GM18498 (cell line): ENCODE data around the gene RGS12.

Source experiments
- ATAC-seq: cut with Tn5 transposase; IDR thresholded peaks from one replicate; pipeline ENCODE4 v1.9.1; 2021; ENCODE audit warnings: mild to moderate bottlenecking, moderate library complexity; ENCODE audit not compliant: unreplicated experiment

RGS12 gene

DNA sequence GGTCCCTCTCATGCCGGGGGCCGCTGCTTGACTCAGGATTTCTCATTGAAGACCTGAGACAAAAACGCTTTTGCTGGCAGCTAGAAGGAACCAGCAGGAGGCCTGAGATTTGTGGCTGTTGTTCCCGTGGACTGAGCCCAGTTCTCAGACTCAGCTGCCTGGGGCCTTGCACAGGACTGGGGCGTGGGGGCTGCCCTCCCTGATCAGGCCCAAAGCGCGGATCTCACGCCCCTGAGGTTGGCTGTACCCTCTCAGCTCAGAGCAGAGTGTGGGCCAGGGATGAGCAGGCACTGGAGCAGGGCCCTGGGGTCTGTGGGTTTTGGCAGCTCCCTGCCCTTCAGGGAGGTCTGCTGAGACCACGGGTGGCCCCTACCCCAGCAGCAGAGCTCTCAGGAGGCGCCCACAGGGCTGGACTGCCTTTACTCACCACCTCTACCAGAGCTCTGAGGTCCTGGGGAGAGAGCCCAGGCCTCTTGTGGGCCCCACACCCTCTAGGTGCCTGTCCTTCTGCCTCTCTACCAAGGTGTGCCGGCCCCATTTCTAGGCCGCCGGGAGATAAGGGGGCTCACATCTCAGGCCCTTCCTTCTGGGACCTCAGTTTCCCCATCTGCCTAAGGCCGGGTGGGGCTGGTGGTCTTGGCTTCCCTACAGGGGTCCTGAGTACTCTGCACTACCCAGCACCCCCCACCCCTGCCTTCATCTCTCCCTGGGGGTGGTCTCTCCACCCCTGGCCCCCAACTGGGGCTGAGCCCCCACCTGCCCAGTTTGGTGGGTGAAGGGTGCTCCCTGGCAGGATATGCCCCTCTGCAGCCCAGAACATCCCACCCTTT, 38.3 kb upstream of the RGS12 start:
- no peak for ATAC-seq

DNA sequence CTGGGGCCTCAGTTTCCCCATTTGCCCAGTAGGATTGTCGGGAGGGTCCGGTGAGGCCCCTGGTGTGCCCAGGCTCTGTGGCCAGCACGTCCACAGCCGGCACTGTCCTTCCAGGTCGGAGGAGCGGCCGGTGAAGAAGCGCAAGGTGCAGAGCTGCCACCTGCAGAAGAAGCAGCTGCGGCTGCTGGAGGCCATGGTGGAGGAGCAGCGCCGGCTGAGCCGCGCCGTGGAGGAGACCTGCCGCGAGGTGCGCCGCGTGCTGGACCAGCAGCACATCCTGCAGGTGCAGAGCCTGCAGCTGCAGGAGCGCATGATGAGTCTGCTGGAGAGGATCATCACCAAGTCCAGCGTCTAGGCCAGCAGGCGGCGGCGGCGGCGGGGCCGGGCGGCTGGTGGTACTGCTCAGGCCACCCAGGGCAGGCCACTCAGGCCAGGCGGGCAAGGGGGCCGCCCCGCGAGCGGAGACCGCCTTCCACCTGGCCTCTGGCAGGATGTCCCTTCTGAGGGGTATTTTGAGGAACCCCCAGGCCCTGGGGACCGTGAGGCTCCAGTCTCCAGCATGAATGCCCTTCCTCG, 37.1 kb upstream of the RGS12 start:
- no peak for ATAC-seq

DNA sequence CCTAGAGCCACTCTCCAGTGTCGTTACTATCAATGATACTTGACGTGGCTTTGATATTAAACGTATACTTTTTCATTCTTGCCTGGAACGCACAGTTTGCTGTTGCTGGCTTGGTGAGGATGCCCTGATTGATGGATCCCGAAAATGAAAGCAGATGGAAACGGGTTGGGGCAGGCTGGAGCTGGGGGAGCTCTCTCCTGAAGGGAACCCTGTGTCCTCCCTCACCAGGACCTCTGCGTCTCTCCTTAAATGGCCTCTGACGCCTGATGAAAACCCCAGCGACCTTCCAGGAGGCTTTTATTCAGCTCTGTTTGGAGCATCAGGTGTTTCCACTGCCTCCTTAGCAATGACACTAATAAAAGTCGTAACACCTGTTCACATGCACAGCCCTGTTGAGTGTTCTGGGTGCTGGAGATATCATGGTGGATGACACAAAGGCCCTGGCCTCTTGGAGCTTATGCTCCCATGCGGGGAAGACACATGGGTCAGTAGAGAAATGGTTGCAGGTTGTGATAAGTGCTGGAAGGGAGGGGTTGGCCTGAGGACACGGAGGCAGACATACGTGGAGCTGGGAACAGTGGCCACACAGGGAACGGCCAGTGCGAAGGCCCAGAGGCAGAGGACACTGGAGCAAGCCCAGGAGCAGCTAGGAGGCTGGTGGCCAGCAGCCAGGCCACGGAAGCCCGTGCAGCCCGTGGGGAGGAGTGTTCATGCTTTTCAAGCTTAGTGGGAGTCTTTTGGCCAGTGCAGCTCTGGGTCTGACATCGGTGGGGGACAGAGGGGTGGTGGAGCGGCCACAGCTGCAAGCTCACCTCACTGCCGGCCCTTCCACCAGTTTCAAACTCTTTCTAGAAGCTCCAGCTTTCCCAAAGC, 36.4 kb upstream of the RGS12 start:
- ATAC-seq: no peak

DNA sequence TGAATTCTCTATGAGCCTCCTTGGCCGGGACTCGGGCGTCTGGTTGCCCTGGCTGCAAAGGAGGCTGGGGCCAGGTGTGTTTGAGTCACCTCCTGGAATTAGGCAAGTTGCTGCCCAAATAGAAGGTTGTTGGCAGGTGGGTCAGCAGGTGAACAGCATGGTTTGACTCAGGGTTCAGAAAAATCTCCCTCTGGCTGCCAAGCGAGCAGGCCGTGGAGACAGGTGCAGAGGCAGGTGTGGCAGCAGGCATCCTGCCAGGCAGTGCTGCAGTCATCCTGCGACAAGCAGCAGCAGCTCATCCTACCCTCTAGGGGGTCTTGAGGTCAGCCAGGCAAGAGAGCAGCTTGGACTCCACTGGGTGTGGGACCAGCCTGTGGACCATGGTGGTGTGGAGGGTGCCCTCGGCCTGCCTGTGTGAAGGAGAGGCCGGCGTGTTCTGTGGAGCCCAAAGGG, 35.7 kb upstream of the RGS12 start:
- no peak for ATAC-seq

DNA sequence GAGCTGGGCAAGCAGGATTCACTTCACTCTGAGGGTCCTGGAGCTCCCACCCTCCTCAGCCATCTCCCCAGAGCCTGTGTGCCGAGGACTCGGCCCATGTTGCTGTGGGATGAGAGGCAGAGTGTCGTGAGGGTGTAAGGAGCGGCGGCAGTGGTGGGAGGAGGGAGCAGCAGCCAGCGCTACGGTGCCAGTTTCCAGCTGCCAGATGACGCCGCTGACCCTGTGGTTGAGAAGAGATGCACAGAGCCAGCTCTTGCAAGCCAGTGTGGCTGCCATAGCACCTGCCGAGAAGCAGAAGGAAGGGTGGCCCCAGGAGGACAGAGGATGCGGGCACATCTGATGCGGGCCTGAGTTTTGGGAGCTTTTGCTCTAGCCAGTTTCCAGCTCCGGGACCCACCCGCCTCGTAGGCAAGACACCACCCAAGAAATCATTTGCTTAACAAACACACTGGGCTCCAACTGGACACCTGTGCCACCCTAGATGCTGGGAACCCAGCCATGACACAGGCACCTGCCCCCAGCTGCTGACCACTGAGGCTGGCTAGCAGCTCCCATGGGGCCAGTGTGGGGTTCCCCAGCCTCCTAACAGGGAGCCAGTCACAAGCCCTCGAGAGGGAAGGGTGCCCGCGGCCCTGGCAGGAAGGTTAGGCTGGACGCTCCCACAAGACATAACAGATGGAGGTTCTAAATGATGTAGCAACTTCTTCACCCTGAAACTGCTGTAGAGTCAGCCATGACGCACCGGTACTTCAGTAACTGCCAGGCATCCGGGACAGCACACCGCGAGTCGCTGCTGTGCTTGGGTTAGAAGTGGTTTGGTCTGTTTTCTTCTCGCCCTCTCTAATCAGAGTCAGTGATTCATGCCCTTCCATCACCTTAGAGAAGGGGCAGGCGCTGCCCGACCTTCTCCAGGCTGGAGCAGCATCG, 35.0 kb upstream of the RGS12 start:
- ATAC-seq: no peak

DNA sequence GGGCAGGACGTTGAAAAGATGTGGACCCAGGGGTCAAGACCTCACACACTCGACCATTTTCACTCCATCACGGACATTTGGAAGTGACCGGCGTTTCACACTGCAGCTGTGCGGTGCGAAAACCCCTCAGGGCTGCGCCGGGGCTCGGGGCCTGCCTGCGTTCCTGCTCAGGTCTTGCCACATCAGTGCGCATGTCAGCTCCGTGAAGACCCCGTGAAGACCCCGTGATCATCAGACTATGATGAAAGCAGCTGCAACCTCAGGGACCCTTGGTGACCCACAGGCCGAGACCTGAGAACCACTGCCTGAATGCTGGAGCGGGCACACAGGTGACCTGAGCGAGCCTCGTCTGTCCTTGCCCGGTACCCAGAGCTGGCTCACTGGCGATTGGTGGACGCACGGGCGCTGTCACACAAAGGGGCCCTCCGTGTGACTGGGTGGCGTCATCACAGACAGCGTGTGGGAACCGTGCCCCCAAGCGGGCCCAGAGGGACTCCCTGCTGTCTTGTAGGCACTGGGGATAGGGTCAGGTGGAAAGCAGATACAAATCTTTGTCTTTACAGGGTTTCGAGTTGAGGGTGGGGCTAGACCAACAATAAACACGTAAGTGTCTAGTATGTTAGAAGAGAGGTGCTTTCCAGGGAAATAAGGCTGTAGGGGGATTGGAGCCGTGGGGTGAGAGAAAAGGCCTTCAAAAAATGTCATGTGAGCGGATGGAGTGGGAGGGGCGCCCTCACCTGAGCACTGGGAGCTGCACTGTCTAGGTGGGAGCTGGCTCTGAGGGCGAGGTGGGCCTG, 31.2 kb upstream of the RGS12 start:
- ATAC-seq: no peak

DNA sequence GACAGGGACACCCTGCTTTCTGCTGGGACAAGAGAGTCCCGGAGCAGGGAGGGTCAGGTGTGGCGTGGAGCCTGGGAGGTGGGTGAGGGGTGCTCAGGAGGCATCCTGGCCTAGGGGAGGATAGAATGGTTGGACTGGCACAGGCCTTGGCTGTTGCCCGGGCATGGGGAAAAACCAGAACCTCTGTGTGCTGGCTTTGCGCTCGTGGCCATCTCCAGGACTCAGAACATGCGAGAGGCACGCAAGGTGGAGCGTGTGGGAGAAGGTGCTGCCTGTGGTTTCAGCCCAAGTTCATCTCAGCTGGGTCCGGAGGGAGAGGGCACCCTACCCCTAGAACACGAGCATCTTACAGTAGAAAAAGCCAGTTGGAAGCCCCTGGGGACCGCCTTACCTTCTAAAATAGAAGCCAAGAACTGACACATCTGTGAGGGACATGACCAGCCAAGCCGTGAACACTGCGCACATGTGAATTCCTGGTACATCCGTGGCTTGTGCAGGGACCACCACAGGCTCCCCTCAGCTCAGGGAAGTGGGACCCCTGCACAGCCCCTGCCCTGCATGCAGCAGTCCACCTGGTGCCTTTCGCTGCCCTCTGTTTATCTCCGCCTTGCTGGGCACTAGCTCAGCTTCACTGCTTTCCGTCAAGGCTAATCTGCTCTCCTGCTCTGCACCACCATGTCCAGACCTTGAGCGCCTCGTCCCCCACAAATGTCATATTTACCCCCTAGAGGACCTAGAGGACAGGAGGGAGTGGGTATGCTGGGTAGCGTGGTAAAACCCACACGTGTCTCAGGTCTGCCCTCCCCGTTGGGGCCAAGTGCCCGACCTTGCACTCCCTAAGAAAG, 30.4 kb upstream of the RGS12 start:
- ATAC-seq: no peak

DNA sequence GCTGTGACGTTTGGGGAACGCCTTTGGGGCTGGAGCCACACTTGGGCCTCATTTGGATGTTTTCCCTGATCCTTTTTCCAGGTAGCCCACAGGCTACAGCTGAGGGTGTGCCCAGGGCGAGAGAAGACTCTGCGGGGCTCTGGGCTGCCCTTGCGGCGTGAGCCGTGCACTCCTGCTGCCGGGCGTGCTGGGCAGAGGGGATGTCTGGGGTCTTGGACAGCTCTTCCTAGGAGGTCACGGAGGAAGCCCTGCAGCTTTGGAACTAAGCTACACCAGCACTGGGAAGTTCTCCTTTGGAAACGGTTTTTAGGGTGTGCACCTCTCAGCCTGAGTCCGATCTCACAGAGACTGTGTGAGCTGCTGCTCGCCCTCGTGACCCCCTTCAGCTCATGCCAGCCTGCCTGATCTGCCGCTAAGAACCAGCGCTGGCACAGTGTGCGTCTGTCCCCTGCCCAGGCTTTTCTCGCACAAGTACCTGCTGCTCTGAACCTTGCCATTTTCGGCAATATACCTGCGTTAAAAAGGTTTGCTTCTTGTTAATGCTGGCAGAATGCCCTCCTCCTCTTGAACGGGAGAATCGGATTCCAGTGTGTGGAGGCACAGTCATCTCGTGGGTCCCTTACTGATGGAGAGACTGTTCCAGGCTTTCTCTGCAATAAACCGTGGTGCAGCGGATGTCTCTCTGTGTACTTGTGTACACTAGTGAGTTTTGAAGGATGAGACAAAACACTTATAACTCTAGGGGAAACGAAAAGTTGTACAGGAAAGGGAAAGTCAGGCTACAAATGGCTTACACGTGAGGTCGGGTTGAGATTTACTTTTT, 29.6 kb upstream of the RGS12 start:
- ATAC-seq: no peak

DNA sequence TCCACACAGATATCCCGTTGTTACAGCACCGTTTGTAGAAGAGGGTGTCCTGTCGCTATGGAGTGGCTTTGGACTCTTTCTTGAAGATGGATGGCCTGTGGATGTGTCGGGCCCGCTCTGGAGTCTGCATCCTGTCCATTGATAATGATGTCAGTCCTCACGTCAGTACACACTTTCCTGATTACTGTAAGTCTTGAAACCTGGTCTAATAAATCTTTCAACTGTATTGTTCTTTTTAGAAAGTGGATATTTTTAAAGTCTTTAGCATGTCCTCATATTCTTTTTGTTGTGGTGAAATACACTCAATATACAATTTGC, 29.0 kb upstream of the RGS12 start:
- ATAC-seq: no peak

DNA sequence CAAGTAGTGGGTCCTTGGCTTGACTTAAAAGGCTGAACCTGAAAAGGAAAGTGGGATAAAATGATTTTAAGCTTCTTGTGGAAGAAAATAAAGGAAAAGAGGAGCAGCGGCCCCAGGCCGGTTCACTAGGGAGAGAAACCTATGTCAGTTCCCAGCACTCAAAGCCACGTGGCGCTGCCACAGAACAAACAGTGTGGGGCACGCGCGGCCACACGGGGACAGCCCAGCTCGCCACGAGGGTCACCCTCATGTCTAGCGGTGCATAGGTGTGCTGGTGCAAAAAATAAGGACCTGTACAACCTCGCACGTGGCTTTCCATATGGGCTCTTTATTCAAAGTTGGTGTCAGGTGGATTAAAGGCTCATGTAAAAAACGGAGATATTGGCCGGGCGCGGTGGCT, 26.7 kb upstream of the RGS12 start:
- no peak for ATAC-seq

DNA sequence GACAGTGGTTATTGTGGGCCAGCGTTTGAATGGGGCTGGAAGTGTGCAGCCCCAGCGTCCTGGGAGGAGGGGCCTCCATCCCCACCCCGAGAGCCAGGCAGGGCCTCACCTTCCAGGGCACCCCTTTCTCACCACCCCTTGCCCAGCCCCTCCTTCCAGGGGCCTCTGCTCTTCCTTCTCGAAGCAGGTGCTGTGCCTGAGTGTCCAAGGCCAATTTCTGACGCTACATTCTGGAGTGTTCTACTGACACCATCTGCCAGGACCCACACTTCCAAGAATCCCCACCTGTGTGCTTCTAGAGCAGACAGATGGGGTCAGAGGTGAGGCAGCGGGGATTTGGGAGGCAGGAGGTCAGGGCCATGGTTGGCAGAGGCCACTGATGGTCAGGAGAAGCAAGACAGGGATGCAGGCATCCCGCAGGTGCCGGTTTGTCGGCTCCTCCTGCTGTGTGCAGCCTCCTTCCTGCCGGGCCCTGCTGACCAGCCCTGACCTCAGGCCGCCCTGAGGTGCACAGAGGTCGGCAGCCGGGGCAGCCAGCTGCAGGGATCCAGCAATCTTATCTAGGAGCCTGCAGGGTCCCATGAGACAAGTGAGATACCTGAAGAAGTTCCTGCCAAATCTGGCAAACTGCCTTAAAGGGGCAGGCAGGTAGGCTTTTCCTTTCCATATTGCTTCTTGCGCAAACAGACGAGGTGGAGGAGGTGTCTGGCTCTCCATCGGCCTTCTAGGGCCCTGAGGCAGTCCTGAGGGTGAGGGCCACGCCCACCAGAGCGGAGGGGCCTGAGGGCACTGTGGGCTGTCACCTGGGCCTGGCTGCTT, 25.0 kb upstream of the RGS12 start:
- ATAC-seq: no peak

DNA sequence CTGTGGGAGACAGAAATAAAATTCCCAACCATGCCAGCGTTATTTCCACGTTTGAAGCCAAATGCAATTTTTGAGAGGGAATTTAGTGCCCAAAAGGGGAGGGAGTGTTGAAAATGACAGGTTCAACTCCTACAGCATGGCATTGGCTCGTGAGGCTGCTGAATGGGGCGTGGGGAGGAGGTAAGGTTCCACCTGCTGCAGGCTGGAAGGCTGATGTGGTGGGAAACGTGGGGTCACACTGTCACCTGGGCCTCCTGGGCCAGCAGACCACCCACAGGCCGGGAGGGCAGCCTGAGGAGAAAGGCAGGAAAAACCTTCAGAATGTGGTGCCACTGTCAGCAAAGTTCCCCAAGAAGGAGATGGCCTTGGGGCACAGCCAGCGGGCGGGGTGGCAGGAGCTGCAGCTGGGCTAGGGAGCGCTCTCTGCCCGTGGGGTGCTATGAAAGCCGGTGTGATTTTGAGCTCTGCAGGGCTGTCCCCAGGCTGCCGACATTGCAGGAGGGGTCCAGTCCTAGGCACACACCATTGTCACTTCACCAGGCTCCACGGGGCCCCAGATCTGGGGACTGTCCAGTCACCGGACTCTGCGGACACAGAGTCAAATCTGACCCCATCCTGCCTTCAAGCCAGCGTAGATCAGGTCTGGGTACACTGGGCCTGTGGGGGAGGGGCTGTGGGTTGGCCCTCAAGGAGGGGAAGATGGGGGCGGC, 24.3 kb upstream of the RGS12 start:
- no peak for ATAC-seq

DNA sequence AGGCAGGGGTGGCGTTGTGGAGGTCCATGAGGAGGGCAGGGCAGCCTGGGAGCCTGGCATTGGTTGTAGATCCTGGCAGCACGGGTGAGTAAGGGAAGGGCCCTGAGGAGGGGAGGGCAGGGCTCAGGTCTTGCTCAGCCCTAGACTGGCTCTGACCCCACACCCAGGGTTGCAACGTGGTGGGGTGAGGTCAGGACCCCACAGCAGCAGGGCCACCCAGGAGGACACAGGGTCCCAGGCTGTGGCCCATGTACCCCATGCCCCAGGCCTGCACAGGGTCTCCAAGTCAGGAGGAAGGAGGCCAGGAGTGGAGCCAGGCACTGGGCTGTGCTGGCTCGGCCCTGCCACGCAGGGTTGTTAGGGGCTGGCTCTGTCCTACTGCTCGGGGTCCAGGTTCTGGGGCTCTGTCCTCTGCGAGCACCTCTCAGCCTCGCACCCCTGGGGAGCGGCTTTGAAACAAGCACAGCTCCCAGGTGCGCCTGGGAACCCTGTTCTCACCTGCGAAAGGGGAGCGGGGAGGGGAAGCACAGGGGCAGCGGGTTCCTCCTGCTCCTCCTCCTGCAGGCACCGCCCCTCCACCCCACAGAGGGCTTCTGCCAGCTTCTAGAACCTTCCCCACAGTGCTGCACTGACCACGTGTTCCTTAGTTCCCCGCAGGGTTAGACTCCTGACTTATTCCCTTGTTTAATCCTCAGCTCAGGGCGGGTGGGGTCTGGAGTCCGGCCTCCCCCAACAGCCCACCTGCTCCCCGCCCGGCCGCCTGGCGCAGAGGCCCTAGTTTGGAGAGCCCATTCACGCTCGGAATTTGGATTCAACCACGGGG, 23.5 kb upstream of the RGS12 start:
- ATAC-seq: no peak

DNA sequence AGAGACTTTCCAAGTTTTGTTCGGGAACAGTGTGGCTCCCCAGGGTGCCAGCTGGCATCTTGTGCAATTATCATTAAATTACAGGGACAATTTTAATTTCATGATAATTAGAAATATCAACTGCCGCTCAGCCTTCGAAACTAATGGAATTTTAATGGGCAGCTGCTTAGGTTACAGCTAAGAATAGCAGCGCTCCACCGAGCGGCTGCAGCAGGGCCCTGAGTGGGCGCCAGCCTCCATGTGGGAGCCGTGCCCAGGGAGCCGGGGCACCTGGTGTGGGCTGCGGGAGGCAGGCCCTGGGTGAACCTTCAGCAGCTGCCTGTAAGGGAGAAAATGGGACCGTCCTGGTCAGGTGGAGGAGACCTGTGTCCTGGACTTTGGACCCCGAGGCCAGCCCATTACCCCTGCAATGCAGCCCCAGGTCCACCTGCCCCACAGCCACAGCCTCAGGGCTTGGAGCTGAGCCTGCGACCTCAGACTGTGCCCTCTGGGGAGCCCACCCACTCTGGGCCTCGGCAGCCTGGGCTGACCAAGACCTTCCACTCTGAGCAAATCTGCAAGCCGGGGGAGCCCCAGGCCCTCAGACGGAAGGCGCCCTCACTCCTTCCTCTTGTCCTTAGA, 22.7 kb upstream of the RGS12 start:
- no peak for ATAC-seq

DNA sequence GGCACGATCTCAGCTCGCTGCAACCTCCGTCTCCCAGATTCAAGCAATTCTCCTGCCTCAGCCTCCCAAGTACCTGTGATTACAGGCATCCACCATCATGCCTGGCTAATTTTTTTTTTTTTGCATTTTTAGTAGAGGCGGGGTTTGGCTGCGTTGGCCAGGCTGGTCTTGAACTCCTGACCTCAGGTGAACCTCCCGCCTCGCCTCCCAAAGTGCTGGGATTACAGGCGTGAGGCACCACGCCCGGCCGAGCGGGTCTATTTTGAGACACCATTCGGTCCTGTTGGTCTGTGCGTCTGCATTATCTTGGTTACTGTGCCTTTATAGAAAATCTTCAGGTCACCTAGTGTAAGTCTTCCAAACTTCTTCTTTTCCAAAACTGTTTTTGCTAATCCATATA, 21.7 kb upstream of the RGS12 start:
- ATAC-seq: no peak
